GM12878 (cell line): ENCODE data around the gene HTR4. TPM values are rescaled to one million over a fixed set of nuclear protein-coding genes. Genes with fewer than 3 reads are reported as not detected.

Source experiments
- ATAC-seq: fragments of 200-7000 bp; cut with Tn5 transposase; 3 replicates; pipeline ENCODE4 v1.9.1; 2020; ENCODE audit warnings: mild to moderate bottlenecking, moderate library complexity
- BruUV-seq: library from RNA; stranded (reverse); fragments of 400-500 nt; replicated peaks from 2 replicates; lab custom pipeline; 2021; lab: Mats Ljungman, UMichigan
- CTCF ChIA-PET: fragments of 300-600 bp; sonication (Branson Sonifier 250); formaldehyde crosslinking; extraction: SDS; loops from one replicate; lab custom pipeline; 2021; ENCODE audit warnings: inconsistent platforms; lab: Yijun Ruan, JAX
- POLR2A ChIA-PET: fragments of 350-600 bp; formaldehyde crosslinking; extraction: SDS; loops from one replicate; lab custom pipeline; 2021; ENCODE audit warnings: inconsistent platforms; lab: Charles Lee
- RAD21 ChIA-PET: fragments of 300-600 bp; sonication (Branson Sonifier 250); formaldehyde crosslinking; loops from one replicate; lab custom pipeline; 2023; ENCODE audit warnings: antibody characterized with exemption; ENCODE audit not compliant: unreplicated experiment; lab: Charles Lee
- SMC1A ChIA-PET: fragments of 300-600 bp; sonication (Branson Sonifier 250); formaldehyde crosslinking; loops from one replicate; lab custom pipeline; 2023; ENCODE audit not compliant: unreplicated experiment, uncharacterized antibody; lab: Charles Lee
- DNase-seq: peaks from one replicate; pipeline ENCODE4 v3.0.0-alpha.2; 2011; ENCODE audit warnings: low read depth, low spot score
- FAIRE-seq: peaks from 3 replicates; lab custom pipeline; 2011; peaks lifted over from hg19 to GRCh38; lab: Jason Lieb, UNC
- H2AFZ ChIP-seq: 2 replicates; pipeline ENCODE4 v1.6.0; 2011; ENCODE audit warnings: low read depth, low read length, control low read depth; ENCODE audit not compliant: control insufficient read depth
- H3K27ac ChIP-seq: 2 replicates; pipeline ENCODE4 v1.5.1; 2011; ENCODE audit warnings: control low read depth; ENCODE audit not compliant: control insufficient read depth, insufficient read depth
- H3K27me3 ChIP-seq, 2 experiments: replicated peaks in 1 of 2; 2 replicates each; pipeline versions ENCODE4 v1.6.0 to v1.6.1; 2011; ENCODE audit warnings: low read length in 1 of 2; ENCODE audit not compliant: control insufficient read depth in 2 of 2, insufficient read depth in 2 of 2
- H3K36me3 ChIP-seq, 2 experiments: 2 replicates each; pipeline ENCODE4 v1.5.1; 2011; ENCODE audit warnings: low read length in 1 of 2; ENCODE audit not compliant: control insufficient read depth in 2 of 2, insufficient read depth in 2 of 2
- H3K4me1 ChIP-seq: 2 replicates; pipeline ENCODE4 v1.6.1; 2011; ENCODE audit warnings: mild to moderate bottlenecking, low read length, moderate library complexity, mixed read lengths; ENCODE audit not compliant: control insufficient read depth, insufficient read depth
- H3K4me2 ChIP-seq: 2 replicates; pipeline ENCODE4 v1.6.0; 2011; ENCODE audit warnings: control low read depth; ENCODE audit not compliant: control insufficient read depth, insufficient read depth
- H3K4me3 ChIP-seq: fragments of 200-600 bp; sonication (generic); 2 replicates; pipeline ENCODE4 v1.5.1; 2016
- H3K79me2 ChIP-seq: 2 replicates; pipeline ENCODE4 v1.6.0; 2011; ENCODE audit warnings: low read length; ENCODE audit not compliant: control insufficient read depth, insufficient read depth
- H3K9ac ChIP-seq: 2 replicates; pipeline ENCODE4 v1.8.0; 2011; ENCODE audit warnings: low read length, control low read depth, mixed read lengths; ENCODE audit not compliant: control insufficient read depth, insufficient read depth
- H3K9me3 ChIP-seq: replicated peaks from 3 replicates; pipeline ENCODE4 v1.5.1; 2011; ENCODE audit warnings: mild to moderate bottlenecking, low read length; ENCODE audit not compliant: control insufficient read depth, insufficient read depth
- H4K20me1 ChIP-seq: 2 replicates; pipeline ENCODE4 v1.6.0; 2011; ENCODE audit not compliant: control insufficient read depth, insufficient read depth
- PML ChIP-seq: IDR thresholded peaks from 2 replicates; pipeline ENCODE4 v1.6.1; 2012; ENCODE audit warnings: low read length, inconsistent platforms
- POLR2AphosphoS5 ChIP-seq: IDR thresholded peaks from 2 replicates; pipeline ENCODE4 v1.6.1; 2011; ENCODE audit warnings: mild to moderate bottlenecking, low read length, inconsistent platforms
- SPI1 ChIP-seq: IDR thresholded peaks from 2 replicates; pipeline ENCODE4 v1.6.1; 2011; ENCODE audit warnings: low read depth, mild to moderate bottlenecking, low read length, moderate library complexity, borderline replicate concordance; ENCODE audit not compliant: insufficient read depth
- TCF3 ChIP-seq: IDR thresholded peaks from 2 replicates; pipeline ENCODE4 v1.6.1; 2012; ENCODE audit warnings: low read depth, mild to moderate bottlenecking, low read length, borderline replicate concordance; ENCODE audit not compliant: insufficient read depth
- WGBS: methylation state at CpG from one replicate; pipeline ENCODE4 v1.1.6; 2016; ENCODE audit warnings: low lambda C conversion rate; ENCODE audit not compliant: insufficient replicate concordance, insufficient coverage; ENCODE audit errors: missing lambda C conversion rate; 5-methylcytosine and 5-hydroxymethylcytosine counted together
- in situ Hi-C: fragments of 300-500 bp; cut with MboI; formaldehyde crosslinking; loops from 9 replicates; pipeline ENCODE4 v1.14.3; 2018; ENCODE audit warnings: mixed read lengths
- intact Hi-C: fragments of 100-400 bp; cut with micrococcal nuclease; formaldehyde crosslinking; loops from one replicate; pipeline ENCODE4 v1.14.2; 2022; ENCODE audit not compliant: unreplicated experiment
- polyA plus RNA-seq, 11 experiments: library from polyadenylated mRNA; depleted of rRNA in 4 of 11; unstranded in 6 of 11; stranded (reverse) in 5 of 11; fragments of >200 nt; fragmentation: Nextera tagmentation in 4 of 11; fragmentation: Illumina TruSeq in 1 of 11; extraction: Ambion mirVana in 4 of 11; extraction: Trizol in 1 of 11; gene quantifications; 1 replicate in 1 of 11; 2 replicates in 10 of 11; pipeline versions ENCODE4 v1.2.1 to v1.2.3, GENCODE V29; 2011 to 2016; ENCODE audit warnings: inconsistent platforms in 2 of 11, missing spikeins in 2 of 11, low read depth in 1 of 11
- total RNA-seq, 4 experiments: library from RNA; depleted of rRNA in 3 of 4; stranded (reverse); fragments of >200 nt in 3 of 4; fragmentation: Illumina TruSeq in 1 of 4; extraction: Trizol in 1 of 4; gene quantifications; 2 replicates each; pipeline versions ENCODE4 v1.2.1 to v1.2.3, GENCODE V29; 2013 to 2021
- TF ChIP-seq, protein P1 (sequence below): fragments of 450-650 bp; formaldehyde crosslinking; IDR thresholded peaks from 2 replicates; pipeline ENCODE4 v1.4.0; 2020; ENCODE audit warnings: mild to moderate bottlenecking, moderate library complexity

HTR4 gene
- total and polyA plus RNA-seq, 10 of the 15 experiments (the other 5 are each of a cell fraction or from before 2014, with no cell fraction given) = not detected

DNA sequence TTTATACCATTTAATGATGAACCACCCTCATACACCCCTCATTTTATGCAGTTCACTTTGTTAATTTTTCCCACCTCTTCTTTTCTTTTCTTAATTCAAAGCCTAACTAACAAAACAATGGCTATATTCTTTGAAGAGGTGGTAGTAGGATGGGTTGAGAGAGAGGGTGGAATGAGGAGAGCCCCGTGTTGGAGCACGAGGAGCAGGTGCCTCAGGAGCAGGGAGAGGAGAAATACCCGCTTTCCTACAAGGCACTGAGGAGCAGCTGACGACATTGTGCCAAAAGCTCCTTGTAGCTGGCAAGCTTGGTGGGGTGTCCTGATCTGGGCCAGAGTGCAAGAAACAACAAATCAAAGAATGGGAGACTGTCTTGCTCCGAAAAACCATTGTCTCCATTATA lies 129.6 kb downstream of the HTR4 start:
- H3K36me3 ChIP-seq = no peaks in the 10 kb centered on the region
- no TSS peak for BruUV-seq
- H2AFZ ChIP-seq = no peak overlapping the region
- H3K4me2 ChIP-seq = no peak overlapping the region
- no peak overlapping the region for H3K4me3 ChIP-seq
- intact Hi-C loops (no loop called here), in situ Hi-C loops (no loop called here)
- H3K4me1 ChIP-seq = no peaks in the 10 kb centered on the region
- no peak for ATAC-seq
- no peak for DNase-seq
- FAIRE-seq = no peak
- no peaks in the 10 kb centered on the region for H4K20me1 ChIP-seq
- no peaks in the 10 kb centered on the region; the same call in 2 of the 3 replicates for H3K9me3 ChIP-seq
- no peaks in the 10 kb centered on the region for H3K79me2 ChIP-seq
- ChIA-PET SMC1A (no interaction called here), POLR2A (no interaction called here), RAD21 (no interaction called here), CTCF (no interaction called here)
- H3K27me3 ChIP-seq = no peaks in the 10 kb centered on the region
- 16% methylated on average over 5 of the region's 5 CpGs for WGBS
- H3K9ac ChIP-seq = no peak overlapping the region
- no peak overlapping the region for H3K27ac ChIP-seq
- TF ChIP-seq POLR2AphosphoS5 (no peak), SPI1 (no peak), PML (no peak), TCF3 (no peak)
- TF ChIP-seq, protein P1, sequence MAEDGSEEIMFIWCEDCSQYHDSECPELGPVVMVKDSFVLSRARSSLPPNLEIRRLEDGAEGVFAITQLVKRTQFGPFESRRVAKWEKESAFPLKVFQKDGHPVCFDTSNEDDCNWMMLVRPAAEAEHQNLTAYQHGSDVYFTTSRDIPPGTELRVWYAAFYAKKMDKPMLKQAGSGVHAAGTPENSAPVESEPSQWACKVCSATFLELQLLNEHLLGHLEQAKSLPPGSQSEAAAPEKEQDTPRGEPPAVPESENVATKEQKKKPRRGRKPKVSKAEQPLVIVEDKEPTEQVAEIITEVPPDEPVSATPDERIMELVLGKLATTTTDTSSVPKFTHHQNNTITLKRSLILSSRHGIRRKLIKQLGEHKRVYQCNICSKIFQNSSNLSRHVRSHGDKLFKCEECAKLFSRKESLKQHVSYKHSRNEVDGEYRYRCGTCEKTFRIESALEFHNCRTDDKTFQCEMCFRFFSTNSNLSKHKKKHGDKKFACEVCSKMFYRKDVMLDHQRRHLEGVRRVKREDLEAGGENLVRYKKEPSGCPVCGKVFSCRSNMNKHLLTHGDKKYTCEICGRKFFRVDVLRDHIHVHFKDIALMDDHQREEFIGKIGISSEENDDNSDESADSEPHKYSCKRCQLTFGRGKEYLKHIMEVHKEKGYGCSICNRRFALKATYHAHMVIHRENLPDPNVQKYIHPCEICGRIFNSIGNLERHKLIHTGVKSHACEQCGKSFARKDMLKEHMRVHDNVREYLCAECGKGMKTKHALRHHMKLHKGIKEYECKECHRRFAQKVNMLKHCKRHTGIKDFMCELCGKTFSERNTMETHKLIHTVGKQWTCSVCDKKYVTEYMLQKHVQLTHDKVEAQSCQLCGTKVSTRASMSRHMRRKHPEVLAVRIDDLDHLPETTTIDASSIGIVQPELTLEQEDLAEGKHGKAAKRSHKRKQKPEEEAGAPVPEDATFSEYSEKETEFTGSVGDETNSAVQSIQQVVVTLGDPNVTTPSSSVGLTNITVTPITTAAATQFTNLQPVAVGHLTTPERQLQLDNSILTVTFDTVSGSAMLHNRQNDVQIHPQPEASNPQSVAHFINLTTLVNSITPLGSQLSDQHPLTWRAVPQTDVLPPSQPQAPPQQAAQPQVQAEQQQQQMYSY (CRISPR knock-in tag) = no peak
- TF ChIP-seq, all 136 proteins: peak for 0
